Activated CD4-positive, alpha-beta T cell treated with anti-CD3 and anti-CD28 coated beads, Interleukin-2, amount 50 U/mL, for 4 hours (primary cell): ENCODE data around the gene LYZ.
"Not testable (repeated sequence)": the region's sequence is repeated elsewhere in the genome, so short reads cannot be mapped to it uniquely, and the experiment has no call there.

Source experiments
- DNase-seq, 2 experiments: peaks; one replicate each; pipeline ENCODE4 v3.0.0-alpha.2; 2020

The LYZ gene

DNA sequence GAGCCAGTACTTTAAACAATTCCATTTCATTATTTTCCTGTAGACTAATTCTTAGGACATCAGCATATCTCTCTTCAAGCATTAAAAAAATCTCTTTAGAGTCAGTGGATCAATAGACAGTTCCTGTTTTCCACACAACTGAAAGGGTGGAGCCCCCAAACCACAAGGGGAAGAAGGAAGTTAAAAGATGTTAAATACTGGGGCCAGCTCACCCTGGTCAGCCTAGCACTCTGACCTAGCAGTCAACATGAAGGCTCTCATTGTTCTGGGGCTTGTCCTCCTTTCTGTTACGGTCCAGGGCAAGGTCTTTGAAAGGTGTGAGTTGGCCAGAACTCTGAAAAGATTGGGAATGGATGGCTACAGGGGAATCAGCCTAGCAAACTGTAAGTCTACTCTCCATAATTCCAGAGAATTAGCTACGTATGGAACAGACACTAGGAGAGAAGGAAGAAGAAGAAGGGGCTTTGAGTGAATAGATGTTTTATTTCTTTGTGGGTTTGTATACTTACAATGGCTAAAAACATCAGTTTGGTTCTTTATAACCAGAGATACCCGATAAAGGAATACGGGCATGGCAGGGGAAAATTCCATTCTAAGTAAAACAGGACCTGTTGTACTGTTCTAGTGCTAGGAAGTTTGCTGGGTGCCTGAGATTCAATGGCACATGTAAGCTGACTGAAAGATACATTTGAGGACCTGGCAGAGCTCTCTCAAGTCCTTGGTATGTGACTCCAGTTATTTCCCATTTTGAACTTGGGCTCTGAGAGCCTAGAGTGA lies at the start of gene LYZ:
Gene LYZ (plus strand): TSS at position 220 of the 777 bp plus-strand sequence. CDS start 28 bp downstream, at position 248.
- no peak for DNase-seq

DNA sequence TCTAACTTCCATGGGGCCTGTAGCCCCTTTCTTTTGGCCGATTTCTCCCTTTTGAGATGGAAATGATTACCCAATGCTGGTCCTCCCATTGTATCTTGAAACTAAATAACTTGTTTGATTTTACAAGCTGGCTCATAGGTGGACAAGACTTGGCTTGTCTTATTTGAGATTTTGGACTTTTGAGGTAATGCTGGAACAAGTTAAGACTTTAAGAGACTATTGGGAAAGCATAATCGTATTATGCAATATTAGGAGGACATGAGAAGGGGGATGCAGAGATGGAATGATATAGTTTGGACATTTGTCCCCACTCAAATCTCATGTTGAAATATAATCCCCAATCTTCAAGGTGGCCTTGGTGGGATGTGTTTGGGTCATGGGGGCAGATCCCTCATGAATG lies 49.2 kb upstream of the LYZ start:
- no peak for DNase-seq

DNA sequence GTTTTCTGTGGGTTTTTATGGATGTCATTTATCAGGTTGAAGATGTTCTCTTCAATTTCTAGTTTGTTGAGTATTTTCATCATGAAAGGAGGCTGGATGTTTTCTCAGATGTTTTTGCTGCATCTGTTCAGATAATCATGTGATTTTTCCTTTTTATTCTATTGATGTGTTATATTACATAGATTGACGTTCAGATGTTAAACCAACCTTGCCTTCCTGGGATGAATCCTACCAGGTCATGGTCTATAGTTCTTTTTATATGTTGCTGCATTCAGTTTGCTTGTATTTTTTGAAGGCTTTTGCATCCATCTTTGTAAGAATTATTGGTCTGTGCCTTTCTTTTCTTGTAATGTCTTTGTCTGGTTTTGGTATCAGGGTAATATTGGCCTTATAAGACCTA lies 43.9 kb upstream of the LYZ start:
- DNase-seq = no peak

DNA sequence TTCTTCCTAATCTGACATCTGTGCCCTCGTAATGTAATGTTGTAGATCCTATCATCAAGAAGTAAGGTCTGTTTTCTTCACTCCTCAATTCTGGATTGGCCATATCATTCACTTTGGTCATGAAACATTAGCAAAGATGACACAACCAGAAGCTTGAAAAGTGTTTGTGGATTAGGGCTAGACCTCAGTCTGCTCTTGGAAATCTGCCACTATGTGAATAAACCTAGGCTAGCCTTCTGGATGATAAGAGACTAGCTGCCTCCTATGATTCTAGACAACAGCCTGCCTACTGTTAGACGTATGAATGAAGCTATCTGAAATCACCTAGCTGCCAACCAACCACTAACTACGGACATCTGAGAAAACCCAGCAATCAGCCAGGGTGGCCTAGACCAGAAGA lies 38.7 kb upstream of the LYZ start:
- DNase-seq = no peak

DNA sequence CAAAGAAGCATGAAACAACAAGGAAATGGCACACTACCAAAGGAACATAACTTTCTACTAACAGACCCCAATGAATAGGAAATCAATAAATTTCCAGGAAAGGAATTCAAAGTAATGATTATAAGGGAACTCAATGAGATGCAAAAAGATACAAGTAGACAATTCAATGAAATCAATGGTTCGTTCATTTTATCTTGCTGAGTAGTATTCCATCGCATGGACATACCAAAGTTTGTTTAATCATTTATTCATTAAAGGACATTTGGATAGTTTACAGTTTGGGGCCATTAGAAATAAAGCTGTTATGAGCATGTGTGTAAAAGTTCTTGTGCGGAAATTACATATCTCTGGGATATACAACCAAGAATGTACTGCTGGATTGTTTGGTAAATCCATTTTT lies 35.0 kb upstream of the LYZ start:
- DNase-seq = no peak

DNA sequence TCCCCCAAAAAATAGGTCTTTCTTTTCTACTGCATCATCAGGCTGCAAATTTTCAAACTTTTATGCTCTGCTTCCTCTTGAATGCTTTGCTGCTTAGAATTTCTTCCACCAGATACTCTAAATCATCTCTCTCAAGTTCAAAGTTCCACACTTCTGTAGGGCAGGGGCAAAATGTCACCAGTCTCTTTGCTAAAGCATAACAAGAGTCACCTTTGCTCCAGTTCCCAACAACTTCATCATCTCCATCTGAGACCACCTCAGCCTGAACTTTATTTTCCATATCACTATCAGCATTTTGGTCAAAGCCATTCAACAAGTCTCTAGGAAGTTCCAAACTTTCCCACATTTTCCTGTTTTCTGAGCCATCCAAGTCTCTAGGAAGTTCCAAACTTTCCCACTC lies 31.4 kb upstream of the LYZ start:
- not testable (repeated sequence) for DNase-seq

DNA sequence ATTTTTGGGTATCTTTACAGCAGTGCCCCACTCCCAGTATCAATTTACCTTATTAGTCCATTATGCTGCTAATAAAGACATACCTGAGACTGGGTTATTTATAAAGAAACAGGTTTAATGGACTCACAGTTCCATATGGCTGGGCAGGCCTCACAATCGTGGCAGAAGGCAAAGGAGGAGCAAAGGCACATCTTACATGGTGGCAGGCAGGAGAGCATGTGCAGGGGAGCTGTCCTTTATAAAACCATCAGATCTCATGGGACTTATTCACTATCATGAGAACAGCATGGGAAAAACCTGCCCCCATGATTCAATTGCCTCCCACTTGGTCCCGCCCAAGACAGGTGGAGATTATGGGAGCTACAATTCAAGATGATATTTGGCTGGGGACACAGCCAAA lies 30.9 kb upstream of the LYZ start:
- DNase-seq = not testable (repeated sequence)

DNA sequence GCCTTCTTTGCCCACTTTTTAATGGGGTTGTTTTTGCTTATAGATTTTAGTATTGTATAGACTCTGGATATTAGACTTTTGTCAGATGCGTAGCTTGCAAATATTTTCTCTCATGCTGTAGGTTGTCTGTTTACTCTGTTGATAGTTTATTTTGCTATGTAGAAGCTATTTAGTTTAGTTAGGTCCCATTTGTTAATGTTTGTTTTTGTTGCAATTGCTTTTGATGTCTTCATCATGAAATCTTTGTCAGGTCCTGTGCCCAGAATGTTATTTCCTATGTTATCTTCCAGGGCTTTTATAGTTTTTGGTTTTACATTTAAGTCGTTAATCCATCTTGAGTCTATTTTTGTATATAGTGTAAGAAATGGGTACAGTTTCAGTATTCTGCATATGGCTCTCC lies 30.0 kb upstream of the LYZ start:
- DNase-seq = no peak

DNA sequence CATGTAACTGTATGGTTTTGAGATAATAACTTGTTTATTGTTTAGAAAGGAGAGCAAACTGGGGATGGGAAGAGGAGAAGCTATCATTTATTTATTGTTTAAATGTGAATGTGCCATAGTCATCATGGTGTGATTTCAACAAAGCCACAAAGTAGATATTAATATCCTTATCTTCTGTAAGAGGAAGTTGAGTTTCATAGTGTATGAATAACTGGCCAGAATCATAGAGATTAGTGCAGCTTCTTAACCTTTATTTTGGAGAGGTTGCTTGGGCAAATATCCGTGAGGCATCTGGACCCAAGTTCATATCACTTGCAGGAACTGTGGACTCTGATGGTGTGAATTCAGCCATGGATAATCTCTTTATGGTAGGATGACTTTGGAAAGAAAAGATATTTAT lies 26.8 kb upstream of the LYZ start:
- DNase-seq = no peak

DNA sequence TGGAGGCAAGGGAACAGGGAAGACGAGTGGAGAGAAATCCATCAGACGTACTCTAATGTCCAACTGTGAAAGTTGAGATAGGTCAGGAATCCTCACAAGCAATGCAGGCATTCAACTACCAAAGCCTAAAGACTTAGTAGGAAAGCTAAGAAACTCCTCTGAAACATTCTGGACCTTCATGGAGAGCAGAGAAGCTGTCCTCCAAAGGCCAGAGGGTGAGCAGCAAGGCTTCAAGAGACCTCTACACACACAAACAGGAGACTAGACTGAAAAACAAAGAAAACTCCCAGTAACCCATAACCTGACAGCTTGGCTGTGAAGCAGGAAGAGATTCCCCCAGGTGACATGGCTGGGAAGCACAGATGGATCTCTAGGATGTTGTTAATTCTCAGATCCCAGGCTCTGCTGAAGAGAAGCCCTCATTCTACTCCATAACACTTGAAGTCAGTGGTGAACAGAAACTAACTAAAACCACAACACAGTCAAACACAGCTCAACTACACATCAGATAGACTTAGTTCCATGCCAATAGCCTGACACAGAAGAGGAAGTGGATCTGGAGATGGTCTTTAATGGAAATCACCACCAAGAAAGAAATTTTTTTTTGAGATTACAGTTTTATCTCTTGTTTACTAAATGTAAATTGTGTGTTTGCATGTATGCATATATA lies 23.2 kb upstream of the LYZ start:
- DNase-seq = no peak

DNA sequence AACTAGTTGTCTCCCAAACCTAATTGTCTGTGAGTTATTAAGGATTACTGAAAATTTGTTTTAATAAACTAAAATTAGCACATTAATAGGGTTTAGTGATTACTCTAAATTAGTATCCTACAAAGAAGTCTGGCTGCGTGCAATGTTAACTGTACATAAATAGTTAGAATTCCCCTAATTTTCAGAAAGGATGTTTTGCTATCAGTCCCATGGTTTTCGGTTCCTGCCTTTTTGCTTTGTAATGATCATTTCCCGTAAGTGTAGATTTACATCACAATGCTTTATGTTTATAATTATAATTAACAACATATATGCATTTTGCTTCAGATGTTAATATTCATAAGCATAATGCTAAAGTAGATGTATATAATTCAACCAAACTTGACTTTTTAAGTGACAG lies 19.8 kb upstream of the LYZ start:
- no peak for DNase-seq

DNA sequence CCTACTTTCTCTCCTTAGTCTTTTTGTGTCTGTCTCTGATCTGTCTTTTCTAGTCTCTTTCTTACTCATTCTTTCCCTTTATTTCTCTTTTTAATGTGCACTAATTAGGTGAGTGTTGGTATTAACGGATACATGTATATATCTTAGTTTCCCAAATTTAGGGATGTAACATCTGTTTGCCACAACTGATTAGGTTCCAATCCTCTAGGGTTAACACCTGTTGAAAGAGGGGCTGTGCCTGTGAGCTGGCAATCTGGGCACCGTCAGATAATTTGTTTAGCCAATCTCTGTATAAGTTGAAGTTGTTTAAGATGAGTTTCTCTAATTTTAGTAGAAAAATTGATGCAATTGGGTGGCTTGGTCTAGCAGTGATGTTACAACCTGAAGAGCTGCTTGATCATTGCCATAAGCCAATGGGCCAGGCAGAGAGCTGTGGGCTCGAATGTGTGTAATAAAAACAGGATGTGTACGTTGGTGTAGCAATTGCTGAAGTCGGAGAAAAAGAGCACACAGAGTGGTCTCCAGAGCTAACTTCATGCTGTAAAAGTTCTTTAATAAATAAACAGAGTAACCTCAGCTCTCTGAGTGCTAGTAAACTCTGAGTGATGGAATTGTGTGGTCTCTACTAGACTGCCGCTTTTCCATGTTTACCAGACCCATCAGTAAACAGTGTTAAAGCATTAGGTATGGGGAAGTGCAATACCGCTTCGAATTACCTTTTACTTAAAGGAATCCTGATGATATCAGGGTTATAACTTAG lies 18.3 kb upstream of the LYZ start:
- DNase-seq = no peak

DNA sequence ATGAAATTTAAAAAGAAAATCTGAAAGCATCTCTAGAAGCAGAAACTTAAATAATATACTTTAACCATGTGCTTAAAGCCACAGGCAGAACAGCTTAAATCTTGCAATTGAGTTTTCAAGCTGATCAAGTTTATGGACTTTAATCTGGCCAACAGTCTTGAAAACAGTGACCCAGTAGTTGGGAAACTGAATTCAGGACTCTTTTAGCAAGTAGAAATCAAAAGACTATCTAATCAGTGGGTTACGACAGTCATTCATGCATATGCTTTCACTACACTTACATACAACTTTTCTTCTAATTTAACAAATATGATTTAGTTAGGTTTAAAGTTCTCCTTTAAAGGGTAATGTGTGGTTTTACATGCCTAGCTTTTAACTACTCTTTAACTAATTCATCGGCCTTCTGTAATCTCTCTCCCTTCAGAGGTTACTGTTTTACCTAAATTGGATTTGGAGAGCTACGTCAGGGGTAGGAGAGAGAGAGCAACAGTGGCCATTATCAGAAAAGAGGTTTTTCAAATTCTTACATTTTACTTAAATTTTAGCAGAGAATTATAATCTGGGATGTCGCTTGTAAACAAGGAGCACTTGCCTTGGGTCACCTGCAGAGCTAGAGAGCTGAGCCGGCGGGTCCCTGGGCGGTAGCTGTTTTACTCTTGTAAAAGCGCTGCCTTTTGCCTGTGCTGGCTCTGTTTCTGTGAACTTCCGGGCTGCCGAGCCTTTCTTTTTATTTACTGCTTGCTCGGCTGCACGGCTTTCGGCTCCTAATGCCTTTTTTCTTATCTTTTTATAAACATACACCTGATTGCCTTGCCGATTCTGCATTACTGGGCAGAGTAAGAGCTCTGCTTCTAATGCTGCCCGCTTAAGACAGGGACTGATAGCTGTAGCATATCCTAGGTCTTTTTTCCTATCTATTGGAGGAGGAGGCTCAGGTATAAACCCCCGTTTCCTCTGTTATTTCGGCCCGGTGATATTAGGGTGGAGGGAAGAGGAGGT lies 17.4 kb upstream of the LYZ start:
- DNase-seq = peak; percentile 45 to 52

DNA sequence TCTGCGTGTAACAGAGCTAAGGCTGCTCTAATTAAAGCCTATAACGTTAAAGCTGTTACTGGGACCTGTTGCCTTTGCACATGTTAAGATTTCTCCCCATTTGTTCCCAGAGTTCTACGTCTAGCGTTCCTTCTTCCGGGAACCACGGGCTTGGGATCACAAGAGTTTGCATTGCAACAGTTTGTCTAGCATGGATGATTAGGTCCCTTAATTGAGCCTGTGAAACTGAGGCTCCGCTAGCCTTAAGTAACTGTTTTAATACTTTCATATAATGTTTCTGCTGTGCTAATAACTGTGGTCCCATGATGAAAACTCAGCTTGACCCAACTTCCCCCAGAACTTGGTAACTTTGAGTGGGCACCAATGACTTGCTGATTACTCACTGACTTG lies 16.7 kb upstream of the LYZ start:
- no peak for DNase-seq

DNA sequence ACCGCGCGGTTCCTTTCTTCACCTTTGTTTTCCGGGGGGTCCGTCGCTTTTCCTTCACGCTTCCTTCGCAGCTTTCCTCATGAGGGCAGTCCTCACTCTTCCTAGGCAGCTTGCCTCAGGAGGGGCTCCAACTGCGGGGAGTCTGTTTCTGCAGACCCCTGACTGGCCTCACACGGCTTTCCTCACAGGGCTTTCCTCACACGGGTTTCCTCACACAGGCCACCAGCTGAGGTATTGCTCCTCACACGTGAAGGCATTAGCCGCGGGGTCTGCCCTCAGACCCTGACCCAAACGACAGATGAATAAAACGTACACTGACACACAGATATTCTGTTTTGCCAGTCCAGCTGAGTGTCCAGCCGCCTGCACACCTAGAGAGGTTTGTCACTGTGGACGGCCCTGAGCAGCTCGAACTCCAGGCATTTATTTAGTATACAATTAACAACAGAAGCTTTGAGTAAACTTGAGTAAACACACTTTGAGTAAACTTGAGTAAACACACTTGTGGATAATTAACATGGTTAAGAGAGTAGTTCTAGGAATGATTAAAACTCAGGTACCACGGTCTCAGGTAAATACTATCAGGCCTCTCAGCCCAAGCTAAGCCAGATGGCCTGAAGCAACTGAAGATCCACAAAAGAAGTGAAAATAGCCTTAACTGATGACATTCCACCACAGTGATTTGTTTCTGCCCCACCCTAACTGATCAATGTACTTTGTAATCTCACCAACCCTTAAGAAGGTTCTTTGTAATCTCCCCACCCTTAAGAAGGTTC lies 16.1 kb upstream of the LYZ start:
- DNase-seq = no peak

DNA sequence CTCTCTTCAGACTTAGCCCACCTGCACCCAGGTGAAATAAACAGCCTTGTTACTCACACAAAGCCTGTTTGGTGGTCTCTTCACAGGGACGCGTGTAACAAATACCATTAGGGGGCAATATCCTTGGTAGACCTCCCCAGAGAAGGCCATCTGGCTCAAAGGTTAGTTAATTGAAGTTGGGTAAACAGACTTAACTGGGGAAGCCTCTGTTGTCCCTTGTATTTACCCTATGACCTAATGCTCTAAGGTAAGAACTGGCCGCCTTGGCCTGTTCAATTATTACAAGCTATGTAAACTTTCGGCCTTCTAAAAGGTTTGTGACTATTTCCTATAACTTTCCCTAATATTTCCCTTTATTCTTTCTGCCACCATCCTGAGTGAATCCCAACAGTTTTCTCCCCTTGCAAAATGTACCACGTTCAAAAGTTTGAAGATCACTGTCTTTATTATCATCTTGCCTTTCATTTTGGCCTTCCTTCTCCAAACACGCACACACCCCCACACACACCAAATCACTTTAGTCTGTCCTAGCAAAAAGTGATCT lies 15.3 kb upstream of the LYZ start:
- no peak for DNase-seq

DNA sequence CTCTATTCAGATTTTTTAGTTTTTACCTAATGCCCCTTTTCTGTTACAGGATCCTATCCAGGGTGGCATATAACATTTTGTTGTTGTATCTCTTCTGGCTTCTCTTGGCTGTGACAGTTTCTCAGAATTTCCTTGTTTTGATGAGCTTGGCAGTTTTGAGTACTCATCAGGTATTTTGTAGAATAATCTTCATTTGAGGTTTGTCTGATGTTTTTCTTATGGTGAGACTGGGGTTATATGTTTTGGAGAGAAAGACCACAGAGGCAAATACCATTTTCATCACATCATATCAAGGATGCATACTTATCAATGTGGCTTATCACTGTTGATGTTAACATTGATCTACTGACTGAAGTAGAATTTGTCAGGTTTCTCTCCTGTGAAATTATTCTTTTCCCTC lies 14.0 kb upstream of the LYZ start:
- no peak for DNase-seq

DNA sequence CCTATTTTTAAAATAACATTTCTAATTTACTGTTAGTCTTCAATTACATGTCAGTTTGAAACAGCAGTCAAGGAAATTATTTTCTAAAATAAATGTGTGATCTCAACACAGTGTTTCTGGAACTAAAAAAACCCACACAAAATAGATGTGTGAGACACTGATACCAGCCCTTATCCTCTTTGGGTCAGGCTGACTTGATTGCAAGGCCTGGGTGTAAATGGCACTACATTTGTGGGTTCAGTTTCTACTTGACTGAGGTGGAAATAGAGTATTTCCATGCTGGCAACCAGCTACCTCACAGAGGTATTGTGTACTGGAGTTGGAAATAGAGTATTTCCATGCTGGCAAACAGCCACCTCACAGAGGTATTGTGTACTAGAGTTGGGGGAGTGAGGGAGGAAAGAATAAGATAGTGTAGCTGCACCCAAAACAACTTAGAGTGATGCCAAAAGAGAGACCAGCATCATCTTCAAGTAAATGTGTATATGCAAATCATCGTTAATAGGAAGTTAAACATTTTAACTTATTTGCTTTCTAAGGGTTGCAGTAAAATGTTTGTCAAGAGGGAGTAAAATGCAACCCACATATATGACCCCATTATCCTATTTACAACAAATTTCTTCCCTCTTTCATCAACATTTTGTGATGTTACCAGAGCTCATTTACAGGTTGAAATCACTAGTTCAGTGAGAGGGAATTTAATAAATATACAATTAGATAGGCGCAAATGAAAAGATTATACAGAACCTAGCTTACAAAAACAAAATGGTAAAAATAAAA lies 10.7 kb upstream of the LYZ start:
- no peak for DNase-seq

DNA sequence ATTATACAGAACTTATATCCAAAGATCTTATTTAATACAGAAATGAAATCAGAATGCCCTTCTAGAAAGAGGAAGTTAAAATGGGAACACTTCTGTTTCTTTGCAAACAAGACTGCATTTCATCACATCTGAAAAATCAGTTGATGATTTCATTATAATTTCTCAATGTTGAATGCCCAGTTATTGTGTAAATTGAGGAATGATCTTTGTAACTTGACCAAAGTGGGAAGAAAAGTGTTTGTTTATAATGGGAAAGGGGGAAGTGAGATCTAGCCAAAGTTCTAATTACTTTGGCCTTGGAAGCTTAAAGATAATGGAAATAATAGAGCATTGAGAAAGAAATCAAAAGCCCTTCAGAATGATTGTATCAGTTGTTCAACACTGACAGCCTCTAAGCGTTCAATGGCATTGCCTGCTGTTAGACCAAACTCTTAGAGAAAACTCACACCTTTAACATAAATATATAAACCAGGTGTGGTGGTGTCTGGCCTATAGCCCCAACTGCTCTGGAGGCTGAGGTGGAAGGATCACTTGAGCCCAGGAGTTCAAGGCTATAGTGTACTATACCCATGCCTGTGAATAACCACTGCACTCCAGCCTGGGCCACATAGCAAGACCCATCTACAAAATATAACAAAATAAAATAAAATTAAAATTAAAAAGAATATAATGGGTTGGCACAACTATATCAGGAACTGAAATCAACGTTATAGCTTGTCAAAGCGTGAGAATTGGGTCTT lies 9.9 kb upstream of the LYZ start:
- no peak for DNase-seq

DNA sequence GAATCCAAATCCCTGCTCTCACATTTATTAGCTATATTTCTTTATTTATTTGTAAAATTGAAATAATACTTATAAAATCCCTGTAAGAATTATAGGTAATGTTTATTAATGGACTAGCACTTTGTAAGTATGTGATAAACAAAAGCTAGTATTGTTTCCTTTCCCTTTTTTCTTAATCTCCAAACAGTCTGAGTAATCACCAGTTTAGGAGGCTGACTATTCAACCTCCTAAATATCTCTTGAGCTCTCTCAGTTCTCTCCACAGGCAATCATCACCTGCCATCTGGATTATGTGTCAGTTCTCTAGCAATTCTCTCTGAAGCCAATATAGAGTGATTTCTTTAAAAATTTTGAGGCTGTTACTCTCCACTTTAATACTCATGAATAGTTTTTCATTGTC lies 9.2 kb upstream of the LYZ start:
- DNase-seq = no peak
